ENCODE data around the gene TBX4.

Gene TBX4

DNA sequence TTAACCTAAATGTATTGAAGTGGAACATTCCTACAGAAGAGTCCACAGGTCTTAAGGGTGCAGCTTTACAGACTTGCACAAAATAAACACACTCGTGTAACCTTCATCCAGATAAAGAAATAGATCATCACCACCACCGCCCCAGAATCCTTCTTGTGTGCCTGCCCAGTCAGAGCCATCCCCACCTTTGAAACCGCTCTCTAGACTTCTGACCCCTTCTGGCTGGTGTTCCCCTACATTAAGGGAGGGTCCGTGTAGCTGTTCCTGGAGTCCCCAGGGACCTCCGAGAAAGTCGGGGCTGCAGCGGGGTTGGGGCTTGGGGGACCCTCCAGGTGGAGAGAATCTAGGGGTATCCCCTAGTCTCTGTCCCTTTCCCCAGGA lies 9.4 kb downstream of the TBX4 start:
- FAIRE-seq (no peak), DNase-seq (ENCODE audit: insufficient read length, low spot score) (no peak)
- TF ChIP-seq, protein P1, sequence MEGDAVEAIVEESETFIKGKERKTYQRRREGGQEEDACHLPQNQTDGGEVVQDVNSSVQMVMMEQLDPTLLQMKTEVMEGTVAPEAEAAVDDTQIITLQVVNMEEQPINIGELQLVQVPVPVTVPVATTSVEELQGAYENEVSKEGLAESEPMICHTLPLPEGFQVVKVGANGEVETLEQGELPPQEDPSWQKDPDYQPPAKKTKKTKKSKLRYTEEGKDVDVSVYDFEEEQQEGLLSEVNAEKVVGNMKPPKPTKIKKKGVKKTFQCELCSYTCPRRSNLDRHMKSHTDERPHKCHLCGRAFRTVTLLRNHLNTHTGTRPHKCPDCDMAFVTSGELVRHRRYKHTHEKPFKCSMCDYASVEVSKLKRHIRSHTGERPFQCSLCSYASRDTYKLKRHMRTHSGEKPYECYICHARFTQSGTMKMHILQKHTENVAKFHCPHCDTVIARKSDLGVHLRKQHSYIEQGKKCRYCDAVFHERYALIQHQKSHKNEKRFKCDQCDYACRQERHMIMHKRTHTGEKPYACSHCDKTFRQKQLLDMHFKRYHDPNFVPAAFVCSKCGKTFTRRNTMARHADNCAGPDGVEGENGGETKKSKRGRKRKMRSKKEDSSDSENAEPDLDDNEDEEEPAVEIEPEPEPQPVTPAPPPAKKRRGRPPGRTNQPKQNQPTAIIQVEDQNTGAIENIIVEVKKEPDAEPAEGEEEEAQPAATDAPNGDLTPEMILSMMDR (IDR thresholded peaks at IDR 0.05; ENCODE audit: insufficient read depth, missing control alignments): no peak

DNA sequence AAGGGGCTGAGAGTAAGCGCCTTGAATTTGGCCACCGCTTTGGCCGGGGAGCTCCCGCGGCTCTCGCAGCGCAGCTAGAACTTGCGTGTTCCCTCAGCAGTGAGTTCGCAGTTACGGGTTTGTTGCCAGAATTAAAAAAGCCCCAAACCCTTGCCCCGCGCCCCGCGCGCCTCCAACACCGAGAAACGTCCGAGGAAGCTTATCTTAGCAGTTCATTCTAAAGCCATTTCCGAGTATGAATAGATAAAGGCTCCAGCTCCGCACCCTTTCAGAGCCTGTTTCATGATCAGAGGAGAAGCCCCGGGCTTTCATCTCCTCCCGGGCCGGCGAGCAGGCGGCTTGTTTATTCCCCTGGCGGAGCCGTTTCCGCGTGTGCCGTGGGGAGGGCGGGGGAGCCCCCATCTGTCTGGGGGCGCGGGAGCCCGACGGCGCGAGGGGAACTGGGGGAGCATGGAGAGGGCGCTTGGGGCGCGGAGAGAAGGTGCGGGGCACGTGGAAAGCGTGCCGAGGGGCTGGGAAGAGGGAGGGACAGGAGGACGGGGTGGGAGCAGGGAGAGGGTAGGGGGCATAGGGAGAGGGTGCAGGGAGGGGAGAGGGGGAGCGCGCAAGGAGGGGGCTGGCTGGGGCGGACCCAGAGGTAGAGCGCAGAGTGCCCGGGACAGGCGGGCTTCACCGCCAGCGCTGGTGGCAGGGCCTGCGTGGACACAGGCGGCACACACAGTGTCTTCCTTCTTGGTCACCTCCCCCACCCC lies 9.9 kb downstream of the TBX4 start:
- DNase-seq (ENCODE audit: insufficient read length, low spot score): no peak
- TF ChIP-seq, protein P1 (IDR thresholded peaks at IDR 0.05; ENCODE audit: insufficient read depth, missing control alignments): no peak
- no peak for FAIRE-seq

DNA sequence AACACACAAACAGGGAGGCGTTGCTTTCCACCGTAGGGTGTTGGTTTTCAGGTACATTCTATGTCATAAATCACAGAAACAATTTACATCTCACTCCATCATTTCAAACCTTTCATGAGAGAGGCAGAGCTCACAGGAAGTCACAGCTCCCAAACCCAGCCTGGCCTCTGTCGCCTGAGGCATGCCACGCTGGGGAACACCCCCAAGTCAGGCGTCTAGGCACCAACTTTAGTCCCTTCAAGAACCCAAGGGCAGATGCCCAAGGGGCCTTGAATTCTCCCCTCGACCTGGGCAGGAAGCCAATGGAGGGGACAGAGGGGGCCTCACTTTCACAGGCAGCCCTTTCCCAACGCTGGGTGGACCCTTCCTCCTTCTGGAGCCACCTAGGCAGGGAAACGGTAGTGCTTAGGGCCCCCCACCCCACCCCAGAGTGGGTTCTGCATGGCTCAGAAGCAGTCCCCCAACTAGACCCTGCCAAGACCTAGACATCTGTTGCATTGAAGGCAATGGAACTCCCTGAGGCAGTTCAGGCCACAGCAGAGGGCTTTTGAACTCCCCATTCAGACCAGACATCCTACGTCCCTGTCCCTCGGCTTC lies 10.6 kb downstream of the TBX4 start:
- DNase-seq (ENCODE audit: insufficient read length, low spot score): no peak
- TF ChIP-seq, protein P1 (IDR thresholded peaks at IDR 0.05; ENCODE audit: insufficient read depth, missing control alignments): no peak
- no peak for FAIRE-seq

DNA sequence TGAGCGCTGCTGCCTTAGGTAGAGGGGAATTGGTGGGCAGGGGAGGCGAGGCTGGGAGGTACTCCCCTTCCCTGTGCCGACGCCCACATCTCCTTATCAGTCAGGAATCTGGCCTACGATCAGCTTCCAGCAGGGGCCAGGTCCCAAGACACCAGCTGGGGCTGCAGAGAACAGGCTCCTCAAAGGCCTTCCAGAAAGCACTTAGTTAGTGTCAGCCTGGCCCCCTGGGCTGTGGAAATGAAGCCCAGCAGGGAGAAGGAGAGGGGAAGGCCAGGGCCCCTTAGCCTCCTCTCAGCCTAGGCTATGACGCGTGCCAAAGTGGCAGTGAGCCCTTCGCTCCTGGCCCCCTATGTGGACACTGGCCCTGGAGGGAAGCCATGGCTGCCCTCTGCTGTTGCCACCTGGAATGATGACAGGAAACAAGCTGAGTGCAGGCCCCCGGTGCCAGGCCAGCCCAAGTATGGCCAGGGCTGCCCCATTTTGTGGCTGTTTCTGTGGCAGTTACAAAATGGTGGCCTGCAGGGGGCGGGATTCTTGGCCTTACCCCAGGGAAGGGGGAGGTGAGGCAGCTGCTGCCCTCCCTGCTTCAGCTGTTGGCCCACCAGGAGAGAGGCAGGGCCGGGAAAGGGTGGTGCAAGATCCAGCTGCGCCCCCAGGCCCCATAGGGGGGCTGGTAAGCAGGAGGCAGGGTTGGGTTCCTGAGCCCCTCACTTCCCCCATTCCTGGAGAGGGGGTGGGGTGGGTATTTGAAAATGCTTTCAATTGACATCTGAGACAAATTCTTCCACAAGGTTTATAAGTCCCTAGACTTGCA lies 11.3 kb downstream of the TBX4 start:
- TF ChIP-seq, protein P1 (IDR thresholded peaks at IDR 0.05; ENCODE audit: insufficient read depth, missing control alignments): no peak
- FAIRE-seq (no peak), DNase-seq (ENCODE audit: insufficient read length, low spot score) (no peak)

DNA sequence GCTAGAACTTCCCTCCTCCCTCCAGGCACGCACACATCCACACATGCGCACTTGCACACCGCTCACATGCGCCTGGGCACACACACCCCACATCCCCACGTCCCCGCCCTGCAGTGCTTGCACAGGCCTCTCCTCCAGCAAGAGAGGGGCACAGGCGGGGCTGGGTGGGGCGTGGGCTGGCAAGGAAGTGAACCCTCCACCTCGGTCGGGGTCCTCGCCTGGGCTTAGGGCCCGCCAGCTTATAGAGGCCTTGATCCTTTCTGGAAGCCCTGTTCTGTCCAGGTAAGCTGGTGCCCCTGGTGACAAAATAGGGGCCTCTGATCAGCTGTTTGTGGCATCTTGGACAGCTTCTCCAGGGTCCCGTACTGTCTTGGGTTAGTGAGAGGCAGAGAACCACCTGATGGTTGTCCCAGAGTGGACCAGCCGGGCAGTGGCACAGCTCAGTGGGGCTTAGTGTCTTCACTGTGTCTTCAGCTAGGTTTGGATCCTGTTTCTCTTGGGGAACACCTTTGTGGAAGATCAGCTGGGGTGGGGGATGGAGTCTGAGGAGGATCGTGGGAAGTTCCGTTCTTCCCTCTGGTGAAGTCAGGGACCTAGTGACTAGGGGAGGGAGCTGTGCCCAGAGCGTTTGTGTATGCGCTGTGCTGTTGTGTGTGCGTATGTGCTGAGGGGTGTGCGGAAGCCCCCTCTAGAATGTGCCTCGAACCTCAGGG lies 12.1 kb downstream of the TBX4 start:
- DNase-seq (ENCODE audit: insufficient read length, low spot score) (no peak), FAIRE-seq (no peak)
- TF ChIP-seq, protein P1 (IDR thresholded peaks at IDR 0.05; ENCODE audit: insufficient read depth, missing control alignments): no peak

DNA sequence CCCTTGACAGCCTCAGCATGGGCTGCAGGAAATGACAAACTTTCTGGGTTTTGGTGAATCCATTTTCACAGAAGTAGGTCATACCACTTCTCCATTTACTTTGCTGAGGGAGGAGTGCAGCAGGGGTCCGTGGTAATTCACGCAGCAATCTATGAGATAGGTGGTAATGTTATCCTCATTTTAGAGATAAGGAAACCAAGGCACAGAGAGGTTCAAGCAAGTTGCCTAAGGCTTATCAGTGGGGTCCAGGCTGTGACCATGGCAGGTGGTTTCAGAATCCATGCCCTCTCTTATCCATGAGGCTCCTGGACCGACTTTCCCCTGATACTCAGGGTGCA lies 12.6 kb downstream of the TBX4 start:
- DNase-seq (ENCODE audit: insufficient read length, low spot score) (no peak), FAIRE-seq (no peak)
- TF ChIP-seq, protein P1 (IDR thresholded peaks at IDR 0.05; ENCODE audit: insufficient read depth, missing control alignments): no peak

Measured in D721Med (cell line).